ENCODE measurements around the gene FAM83E. TPM values are rescaled to one million over a fixed set of nuclear protein-coding genes. Genes with fewer than 3 reads are reported as not detected.

FAM83E gene
- 31.1 TPM for total RNA-seq
- long read RNA-seq, transcript FAM83E-201 (5 exons, 1,926 nt), result major isoform, 6 of 35 reads
- long read RNA-seq, partial matches to known transcripts, result 8 of 35 reads
- long read RNA-seq, other reads (novel, unspliced or antisense), result 21 of 35 reads

DNA sequence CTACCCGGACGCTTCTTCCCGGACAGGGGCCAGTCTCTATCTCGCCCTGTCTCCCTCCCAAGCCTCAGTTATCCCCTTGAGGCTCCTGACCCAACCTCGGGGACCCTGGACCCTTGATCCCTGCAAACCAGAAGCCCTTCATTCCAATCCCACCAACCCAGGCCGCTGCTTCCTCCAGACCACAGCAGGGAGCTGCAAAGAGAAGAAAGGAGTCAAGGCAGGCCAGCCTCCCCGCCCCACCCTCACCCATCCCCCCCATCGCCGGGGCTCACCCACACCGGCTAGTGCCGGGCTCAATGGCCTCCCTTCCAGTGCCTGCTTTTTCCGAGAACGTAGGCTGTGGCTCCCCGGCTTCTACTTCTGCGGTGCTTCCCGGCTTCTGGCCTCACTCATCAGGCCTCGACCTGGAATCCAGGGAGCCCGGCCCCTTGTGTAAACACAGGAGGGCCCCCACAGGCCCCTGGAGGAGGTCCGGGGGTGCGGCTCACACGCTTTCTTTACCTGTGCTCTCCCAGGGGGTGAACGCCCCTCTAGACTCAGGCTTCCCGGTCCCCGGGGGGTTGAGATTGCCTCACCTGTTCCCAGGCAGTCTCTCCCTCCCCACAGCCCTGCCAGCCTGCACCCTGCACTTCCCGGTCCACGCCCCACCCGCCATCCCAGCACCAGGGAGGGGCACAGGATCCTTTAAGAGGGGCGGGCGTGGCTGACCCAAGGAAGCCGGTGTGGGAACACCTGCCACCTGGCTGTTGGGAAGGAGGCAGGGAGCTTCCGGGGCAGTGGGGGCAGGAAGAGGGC is at the start of gene FAM83E:
FAM83E (minus strand) TSS at position 641 of the 795 bp plus-strand sequence. CDS start 1,704 bp downstream, outside the sequence.
- intact Hi-C loops (cut with DNase I), result no loop called here
- H3K9me3 ChIP-seq, result no peaks in the 10 kb centered on the region
- TF ChIP-seq, protein P1, sequence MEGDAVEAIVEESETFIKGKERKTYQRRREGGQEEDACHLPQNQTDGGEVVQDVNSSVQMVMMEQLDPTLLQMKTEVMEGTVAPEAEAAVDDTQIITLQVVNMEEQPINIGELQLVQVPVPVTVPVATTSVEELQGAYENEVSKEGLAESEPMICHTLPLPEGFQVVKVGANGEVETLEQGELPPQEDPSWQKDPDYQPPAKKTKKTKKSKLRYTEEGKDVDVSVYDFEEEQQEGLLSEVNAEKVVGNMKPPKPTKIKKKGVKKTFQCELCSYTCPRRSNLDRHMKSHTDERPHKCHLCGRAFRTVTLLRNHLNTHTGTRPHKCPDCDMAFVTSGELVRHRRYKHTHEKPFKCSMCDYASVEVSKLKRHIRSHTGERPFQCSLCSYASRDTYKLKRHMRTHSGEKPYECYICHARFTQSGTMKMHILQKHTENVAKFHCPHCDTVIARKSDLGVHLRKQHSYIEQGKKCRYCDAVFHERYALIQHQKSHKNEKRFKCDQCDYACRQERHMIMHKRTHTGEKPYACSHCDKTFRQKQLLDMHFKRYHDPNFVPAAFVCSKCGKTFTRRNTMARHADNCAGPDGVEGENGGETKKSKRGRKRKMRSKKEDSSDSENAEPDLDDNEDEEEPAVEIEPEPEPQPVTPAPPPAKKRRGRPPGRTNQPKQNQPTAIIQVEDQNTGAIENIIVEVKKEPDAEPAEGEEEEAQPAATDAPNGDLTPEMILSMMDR (IDR thresholded peaks at IDR 0.05), result no peak
- peak within 1 kb of the TSS; percentile 79 for H3K27ac ChIP-seq
- peak; percentile 73 for ATAC-seq
- peak within 1 kb of the TSS; percentile 42 for H3K4me3 ChIP-seq
- no peaks in the 10 kb centered on the region for H3K27me3 ChIP-seq
- peaks cover 27% of the 10 kb centered on the region for H3K4me1 ChIP-seq
- peaks cover 30% of the 10 kb centered on the region for H3K36me3 ChIP-seq
- peak; percentile 94 for DNase-seq

DNA sequence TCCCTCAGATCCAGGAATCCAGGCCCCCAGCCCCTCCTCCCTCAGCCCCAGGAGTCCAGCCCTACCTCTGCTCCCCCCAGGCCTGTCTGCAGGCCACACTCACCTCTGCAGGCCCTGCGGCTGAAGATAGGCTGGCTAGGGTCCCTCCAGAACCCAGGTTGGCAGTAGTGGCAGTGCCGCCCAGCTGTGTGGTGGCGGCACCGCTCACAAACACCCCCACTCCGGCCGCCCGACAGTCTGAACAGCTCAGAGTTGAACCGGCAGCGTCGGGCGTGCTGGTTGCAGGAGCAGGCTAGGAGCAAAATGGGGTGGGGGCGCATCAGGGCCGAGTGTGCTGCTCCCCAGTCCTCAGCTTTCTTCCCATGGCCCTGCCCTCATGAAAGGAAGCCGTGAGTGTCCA is 49.6 kb upstream of the FAM83E start:
- DNase-seq (no peak), ATAC-seq (no peak)
- no peaks in the 10 kb centered on the region for H3K27me3 ChIP-seq
- H3K27ac ChIP-seq, result no peak overlapping the region
- no peaks in the 10 kb centered on the region for H3K36me3 ChIP-seq
- peaks cover 3% of the 10 kb centered on the region for H3K4me1 ChIP-seq
- intact Hi-C loops (cut with DNase I), result no loop called here
- TF ChIP-seq, protein P1 (IDR thresholded peaks at IDR 0.05), result no peak
- H3K4me3 ChIP-seq, result no peak overlapping the region
- H3K9me3 ChIP-seq, result no peaks in the 10 kb centered on the region

DNA sequence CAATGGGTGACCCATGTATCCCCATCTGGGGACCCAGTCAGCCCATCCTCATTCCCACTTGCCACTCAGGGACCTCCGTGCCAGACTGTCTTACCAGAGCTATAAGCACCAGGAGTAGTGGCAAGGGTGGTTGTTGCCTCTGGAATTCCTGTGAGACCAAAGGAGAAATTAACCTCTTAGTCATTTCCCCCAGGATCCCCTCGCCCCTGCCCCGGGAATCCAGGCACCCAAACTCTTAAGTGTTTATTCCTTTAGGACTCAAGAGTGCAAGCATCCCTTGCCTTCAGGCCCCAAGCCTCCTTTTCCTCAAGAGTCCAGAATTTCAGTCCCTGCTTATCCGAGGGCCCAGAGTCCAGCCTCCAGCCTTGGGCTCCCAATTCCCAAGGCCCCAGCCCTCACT is 48.8 kb upstream of the FAM83E start:
- Histone ChIP-seq H3K4me1 (peaks cover 3% of the 10 kb centered on the region), H3K27me3 (no peaks in the 10 kb centered on the region), H3K9me3 (no peaks in the 10 kb centered on the region), H3K4me3 (no peak overlapping the region), H3K36me3 (no peaks in the 10 kb centered on the region), H3K27ac (no peak overlapping the region)
- DNase-seq (no peak), ATAC-seq (no peak)
- TF ChIP-seq, protein P1 (IDR thresholded peaks at IDR 0.05), result no peak
- intact Hi-C loops (cut with DNase I), result no loop called here

DNA sequence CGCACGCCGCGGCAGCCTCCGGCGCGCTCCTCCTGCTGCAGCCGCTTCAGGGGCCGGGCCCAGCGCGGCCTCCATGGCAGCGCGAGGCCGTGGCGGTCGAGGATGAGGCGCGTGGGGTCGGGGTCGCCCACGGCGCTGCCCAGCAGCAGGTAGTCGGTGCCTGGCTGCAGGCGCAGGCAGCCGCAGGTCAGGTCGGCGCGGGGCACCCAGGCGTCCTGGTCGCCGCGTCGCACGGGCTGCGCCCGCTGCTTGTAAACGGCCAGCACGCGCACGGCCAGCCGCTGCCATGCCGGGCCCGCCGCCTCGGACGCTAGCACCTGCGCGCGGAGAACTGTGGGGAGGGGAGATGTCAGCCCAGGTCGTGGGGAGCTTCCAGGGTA is 46.8 kb upstream of the FAM83E start:
- Histone ChIP-seq H3K4me1 (peaks cover 3% of the 10 kb centered on the region), H3K9me3 (no peaks in the 10 kb centered on the region), H3K4me3 (no peak overlapping the region), H3K27me3 (no peaks in the 10 kb centered on the region), H3K36me3 (no peaks in the 10 kb centered on the region), H3K27ac (peak overlapping the region; percentile 65)
- intact Hi-C loops (cut with DNase I), result no loop called here
- ATAC-seq (no peak), DNase-seq (no peak)
- TF ChIP-seq, protein P1 (IDR thresholded peaks at IDR 0.05), result no peak

DNA sequence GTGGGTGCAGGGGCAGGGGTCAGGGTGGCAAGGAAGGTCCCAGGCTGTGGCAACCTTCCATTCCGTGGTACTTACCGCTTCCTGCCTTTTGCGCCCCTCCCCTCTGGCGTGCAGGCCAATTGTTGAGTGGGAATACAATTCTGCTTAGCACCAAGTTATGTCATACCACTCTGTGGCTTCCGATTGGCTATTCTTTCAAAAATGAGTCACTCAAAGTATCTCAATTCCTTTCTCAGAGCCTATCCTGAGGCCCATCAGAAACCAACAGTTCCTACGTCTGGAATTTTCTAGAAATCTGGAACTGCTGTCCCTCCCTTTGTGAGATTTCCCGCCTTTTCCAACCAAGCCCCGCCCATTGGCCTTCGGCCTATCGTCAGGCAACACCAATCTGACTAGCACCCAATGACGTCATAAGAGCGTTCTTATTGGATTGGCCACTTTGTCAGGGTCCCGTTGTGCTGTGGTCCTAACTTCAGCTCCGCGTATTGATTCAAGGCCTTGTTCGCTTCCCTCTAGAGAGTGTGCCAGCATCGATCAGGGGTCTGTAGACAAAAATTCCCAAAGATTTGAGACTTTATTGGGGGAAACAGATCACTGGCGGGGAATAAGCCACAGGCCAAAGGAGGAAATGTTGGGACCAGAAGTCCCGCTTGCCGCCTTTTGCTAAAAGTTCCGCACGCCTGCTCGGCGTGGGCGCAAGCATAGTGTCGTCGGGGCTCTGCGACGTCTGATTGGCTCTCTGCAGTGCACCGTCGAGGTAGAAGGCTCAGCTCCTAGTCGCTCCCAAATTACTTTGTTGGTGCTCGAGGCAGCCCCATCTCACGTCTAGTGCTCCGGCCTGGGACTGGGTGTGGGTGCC is 46.2 kb upstream of the FAM83E start:
- H3K4me3 ChIP-seq, result peak overlapping the region; percentile 1
- no peaks in the 10 kb centered on the region for H3K9me3 ChIP-seq
- intact Hi-C loops (cut with DNase I), result no loop called here
- H3K4me1 ChIP-seq, result peaks cover 3% of the 10 kb centered on the region
- peak overlapping the region; percentile 65 for H3K27ac ChIP-seq
- no peaks in the 10 kb centered on the region for H3K36me3 ChIP-seq
- no peaks in the 10 kb centered on the region for H3K27me3 ChIP-seq
- TF ChIP-seq, protein P1 (IDR thresholded peaks at IDR 0.05), result no peak
- ATAC-seq (peak; percentile 87), DNase-seq (peak; percentile 90)

All from upper lobe of right lung (tissue), 1 donor.